ENCODE data around the gene AKAP13.

DNA sequence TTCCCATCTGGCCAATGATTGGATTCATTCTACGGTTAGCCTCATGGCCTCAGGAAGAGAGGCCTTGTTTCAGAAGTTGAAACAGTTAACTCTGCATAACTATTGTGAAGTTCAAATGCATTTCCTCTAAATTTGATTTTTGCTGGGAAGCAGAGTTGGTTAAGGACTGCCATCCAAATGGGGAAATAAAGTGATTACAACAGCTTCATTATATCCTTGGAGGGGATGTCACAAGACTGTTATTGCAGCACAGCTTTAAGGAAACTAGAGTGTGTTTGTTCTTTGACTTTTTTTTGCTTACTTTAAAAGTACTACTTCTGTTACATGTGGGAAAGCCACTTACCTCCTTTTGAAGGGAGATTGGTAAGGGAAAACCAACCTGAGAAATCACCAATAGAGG, 164.8 kb downstream of the AKAP13 start:
- TF ChIP-seq, protein P1, sequence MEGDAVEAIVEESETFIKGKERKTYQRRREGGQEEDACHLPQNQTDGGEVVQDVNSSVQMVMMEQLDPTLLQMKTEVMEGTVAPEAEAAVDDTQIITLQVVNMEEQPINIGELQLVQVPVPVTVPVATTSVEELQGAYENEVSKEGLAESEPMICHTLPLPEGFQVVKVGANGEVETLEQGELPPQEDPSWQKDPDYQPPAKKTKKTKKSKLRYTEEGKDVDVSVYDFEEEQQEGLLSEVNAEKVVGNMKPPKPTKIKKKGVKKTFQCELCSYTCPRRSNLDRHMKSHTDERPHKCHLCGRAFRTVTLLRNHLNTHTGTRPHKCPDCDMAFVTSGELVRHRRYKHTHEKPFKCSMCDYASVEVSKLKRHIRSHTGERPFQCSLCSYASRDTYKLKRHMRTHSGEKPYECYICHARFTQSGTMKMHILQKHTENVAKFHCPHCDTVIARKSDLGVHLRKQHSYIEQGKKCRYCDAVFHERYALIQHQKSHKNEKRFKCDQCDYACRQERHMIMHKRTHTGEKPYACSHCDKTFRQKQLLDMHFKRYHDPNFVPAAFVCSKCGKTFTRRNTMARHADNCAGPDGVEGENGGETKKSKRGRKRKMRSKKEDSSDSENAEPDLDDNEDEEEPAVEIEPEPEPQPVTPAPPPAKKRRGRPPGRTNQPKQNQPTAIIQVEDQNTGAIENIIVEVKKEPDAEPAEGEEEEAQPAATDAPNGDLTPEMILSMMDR (IDR thresholded peaks at IDR 0.05), result no peak
- TF ChIP-seq EZH2 (IDR thresholded peaks at IDR 0.05; ENCODE audit: borderline replicate concordance, insufficient read depth, low read depth, low read length, poor library complexity, severe bottlenecking), result no peak

Data from B cell (primary cell).